Loucy (cell line): ENCODE results near the gene TACC2.

Experiments used
- H2AFZ ChIP-seq: fragments of 200-600 bp; sonication (generic); 2 replicates; pipeline ENCODE4 v1.6.0; 2016; ENCODE audit warnings: antibody characterized with exemption, mild to moderate bottlenecking, low read length, moderate library complexity
- H3F3A ChIP-seq: fragments of 200-600 bp; 2 replicates; pipeline ENCODE4 v1.6.0; 2016; ENCODE audit warnings: antibody characterized with exemption, low read depth, mild to moderate bottlenecking
- H3K27me3 ChIP-seq: fragments of 200-600 bp; sonication (generic); 2 replicates; pipeline ENCODE4 v1.6.1; 2014; ENCODE audit warnings: low read length, mild to moderate bottlenecking; ENCODE audit not compliant: insufficient read depth, poor library complexity, severe bottlenecking
- H3K36me3 ChIP-seq: fragments of 200-600 bp; sonication (generic); 2 replicates; pipeline ENCODE4 v1.6.1; 2016; ENCODE audit warnings: low read length; ENCODE audit not compliant: insufficient read depth
- H3K4me1 ChIP-seq: fragments of 200-600 bp; sonication (generic); 2 replicates; pipeline ENCODE4 v1.5.1; 2014; ENCODE audit warnings: low read length, mild to moderate bottlenecking; ENCODE audit not compliant: insufficient read depth, poor library complexity, severe bottlenecking
- H3K4me2 ChIP-seq: fragments of 200-600 bp; sonication (generic); 2 replicates; pipeline ENCODE4 v1.6.0; 2014; ENCODE audit warnings: antibody characterized with exemption, low read length, low read depth, mild to moderate bottlenecking; ENCODE audit not compliant: poor library complexity, severe bottlenecking
- H3K4me3 ChIP-seq: fragments of 200-600 bp; sonication (generic); 2 replicates; pipeline ENCODE4 v1.5.1; 2014; ENCODE audit warnings: low read length, mild to moderate bottlenecking, mixed read lengths; ENCODE audit not compliant: poor library complexity, severe bottlenecking
- H3K79me2 ChIP-seq: fragments of 200-600 bp; sonication (generic); 2 replicates; pipeline ENCODE4 v1.6.1; 2014; ENCODE audit warnings: low read length; ENCODE audit not compliant: insufficient read depth
- H3K9ac ChIP-seq: fragments of 200-600 bp; sonication (generic); 2 replicates; pipeline ENCODE4 v1.6.0; 2014; ENCODE audit warnings: mild to moderate bottlenecking, low read depth, low read length, moderate library complexity; ENCODE audit not compliant: poor library complexity, severe bottlenecking
- H3K9me2 ChIP-seq: fragments of 200-600 bp; sonication (generic); replicated peaks from 2 replicates; pipeline ENCODE4 v1.6.1; 2016; ENCODE audit warnings: low read depth, low read length, mixed read lengths
- H3K9me3 ChIP-seq: fragments of 200-600 bp; sonication (generic); 2 replicates; pipeline ENCODE4 v1.6.1; 2014; ENCODE audit warnings: mild to moderate bottlenecking, antibody characterized with exemption, low read length, low read depth; ENCODE audit not compliant: insufficient read depth
- H4K20me1 ChIP-seq: fragments of 200-600 bp; sonication (generic); 2 replicates; pipeline ENCODE4 v1.6.0; 2014; ENCODE audit warnings: antibody characterized with exemption, low read length, mild to moderate bottlenecking; ENCODE audit not compliant: insufficient read depth, poor library complexity, severe bottlenecking
- EZH2phosphoT487 ChIP-seq: fragments of 200-600 bp; IDR thresholded peaks from 2 replicates; pipeline ENCODE4 v1.6.1; 2018; ENCODE audit warnings: antibody characterized with exemption, mild to moderate bottlenecking, moderate library complexity, borderline replicate concordance
- TF ChIP-seq, protein P1 (sequence below): fragments of 200-600 bp; sonication (generic); conservative IDR thresholded peaks from 2 replicates; pipeline ENCODE4 v1.5.1; 2014; ENCODE audit warnings: mild to moderate bottlenecking, antibody characterized with exemption, low read length

The TACC2 gene, protein sequence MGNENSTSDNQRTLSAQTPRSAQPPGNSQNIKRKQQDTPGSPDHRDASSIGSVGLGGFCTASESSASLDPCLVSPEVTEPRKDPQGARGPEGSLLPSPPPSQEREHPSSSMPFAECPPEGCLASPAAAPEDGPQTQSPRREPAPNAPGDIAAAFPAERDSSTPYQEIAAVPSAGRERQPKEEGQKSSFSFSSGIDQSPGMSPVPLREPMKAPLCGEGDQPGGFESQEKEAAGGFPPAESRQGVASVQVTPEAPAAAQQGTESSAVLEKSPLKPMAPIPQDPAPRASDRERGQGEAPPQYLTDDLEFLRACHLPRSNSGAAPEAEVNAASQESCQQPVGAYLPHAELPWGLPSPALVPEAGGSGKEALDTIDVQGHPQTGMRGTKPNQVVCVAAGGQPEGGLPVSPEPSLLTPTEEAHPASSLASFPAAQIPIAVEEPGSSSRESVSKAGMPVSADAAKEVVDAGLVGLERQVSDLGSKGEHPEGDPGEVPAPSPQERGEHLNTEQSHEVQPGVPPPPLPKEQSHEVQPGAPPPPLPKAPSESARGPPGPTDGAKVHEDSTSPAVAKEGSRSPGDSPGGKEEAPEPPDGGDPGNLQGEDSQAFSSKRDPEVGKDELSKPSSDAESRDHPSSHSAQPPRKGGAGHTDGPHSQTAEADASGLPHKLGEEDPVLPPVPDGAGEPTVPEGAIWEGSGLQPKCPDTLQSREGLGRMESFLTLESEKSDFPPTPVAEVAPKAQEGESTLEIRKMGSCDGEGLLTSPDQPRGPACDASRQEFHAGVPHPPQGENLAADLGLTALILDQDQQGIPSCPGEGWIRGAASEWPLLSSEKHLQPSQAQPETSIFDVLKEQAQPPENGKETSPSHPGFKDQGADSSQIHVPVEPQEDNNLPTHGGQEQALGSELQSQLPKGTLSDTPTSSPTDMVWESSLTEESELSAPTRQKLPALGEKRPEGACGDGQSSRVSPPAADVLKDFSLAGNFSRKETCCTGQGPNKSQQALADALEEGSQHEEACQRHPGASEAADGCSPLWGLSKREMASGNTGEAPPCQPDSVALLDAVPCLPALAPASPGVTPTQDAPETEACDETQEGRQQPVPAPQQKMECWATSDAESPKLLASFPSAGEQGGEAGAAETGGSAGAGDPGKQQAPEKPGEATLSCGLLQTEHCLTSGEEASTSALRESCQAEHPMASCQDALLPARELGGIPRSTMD (N-terminal part only)

DNA sequence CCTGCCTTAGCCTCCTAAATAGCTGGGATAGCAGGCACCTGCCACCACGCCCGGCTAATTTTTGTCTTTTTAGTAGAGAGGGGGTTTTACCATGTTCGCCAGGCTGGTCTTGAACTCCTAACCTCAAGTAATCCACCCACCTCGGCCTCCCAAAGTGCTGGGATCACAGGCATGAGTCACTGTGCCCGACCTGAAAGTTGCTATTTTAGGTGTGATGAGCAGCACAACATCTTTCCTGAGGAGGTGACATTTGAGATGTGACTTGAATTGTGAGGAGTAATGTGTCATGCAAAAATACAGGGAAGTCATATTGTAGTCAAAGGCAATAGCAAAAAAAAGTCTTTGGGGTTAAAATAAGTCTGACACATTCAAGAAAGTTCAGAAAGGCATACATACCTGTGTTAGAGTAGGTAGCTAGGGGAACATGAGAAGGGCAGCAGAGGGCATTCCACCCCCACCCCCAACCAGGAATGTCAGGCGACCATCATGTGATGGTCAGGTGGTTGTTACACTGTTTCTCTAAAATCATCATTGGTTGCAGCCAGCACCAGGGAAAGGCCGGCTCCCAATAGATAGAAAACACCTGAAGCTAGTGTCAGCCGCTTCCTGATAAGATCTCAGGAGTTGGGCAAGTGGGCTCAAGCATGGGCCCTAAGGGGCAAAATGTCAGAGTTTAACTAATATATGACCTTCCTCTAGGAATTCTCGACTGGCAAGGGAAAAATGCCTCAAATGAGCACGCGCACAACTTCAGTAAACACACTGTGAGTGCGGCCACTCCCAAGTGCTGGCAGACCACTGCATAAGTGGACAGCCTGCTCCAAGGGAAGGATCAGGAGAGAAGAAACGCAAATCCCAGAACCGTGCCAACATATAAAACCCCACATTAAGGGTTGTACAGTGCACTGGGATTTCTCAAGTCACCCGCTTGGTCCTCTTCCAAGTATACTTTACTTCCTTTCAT, at the start of gene TACC2:
Gene TACC2 (plus strand): TSS at position 803 of the 964 bp plus-strand sequence. CDS start 32,819 bp downstream, outside the sequence.
- H3K9me3 ChIP-seq = no peaks in the 10 kb centered on the region
- no peaks in the 10 kb centered on the region for H3K9me2 ChIP-seq
- no peak within 1 kb of the TSS for H3K4me2 ChIP-seq
- H3K36me3 ChIP-seq = no peaks in the 10 kb centered on the region
- H3K79me2 ChIP-seq = no peaks in the 10 kb centered on the region
- no peaks in the 10 kb centered on the region for H3K4me1 ChIP-seq
- H3F3A ChIP-seq = no peaks in the 10 kb centered on the region
- no peak within 1 kb of the TSS for H3K9ac ChIP-seq
- H4K20me1 ChIP-seq = no peaks in the 10 kb centered on the region
- no peak within 1 kb of the TSS for H2AFZ ChIP-seq
- no peak within 1 kb of the TSS for H3K4me3 ChIP-seq
- H3K27me3 ChIP-seq = no peaks in the 10 kb centered on the region
- TF ChIP-seq EZH2phosphoT487 = no peak
- TF ChIP-seq, protein P1, sequence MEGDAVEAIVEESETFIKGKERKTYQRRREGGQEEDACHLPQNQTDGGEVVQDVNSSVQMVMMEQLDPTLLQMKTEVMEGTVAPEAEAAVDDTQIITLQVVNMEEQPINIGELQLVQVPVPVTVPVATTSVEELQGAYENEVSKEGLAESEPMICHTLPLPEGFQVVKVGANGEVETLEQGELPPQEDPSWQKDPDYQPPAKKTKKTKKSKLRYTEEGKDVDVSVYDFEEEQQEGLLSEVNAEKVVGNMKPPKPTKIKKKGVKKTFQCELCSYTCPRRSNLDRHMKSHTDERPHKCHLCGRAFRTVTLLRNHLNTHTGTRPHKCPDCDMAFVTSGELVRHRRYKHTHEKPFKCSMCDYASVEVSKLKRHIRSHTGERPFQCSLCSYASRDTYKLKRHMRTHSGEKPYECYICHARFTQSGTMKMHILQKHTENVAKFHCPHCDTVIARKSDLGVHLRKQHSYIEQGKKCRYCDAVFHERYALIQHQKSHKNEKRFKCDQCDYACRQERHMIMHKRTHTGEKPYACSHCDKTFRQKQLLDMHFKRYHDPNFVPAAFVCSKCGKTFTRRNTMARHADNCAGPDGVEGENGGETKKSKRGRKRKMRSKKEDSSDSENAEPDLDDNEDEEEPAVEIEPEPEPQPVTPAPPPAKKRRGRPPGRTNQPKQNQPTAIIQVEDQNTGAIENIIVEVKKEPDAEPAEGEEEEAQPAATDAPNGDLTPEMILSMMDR = no peak

DNA sequence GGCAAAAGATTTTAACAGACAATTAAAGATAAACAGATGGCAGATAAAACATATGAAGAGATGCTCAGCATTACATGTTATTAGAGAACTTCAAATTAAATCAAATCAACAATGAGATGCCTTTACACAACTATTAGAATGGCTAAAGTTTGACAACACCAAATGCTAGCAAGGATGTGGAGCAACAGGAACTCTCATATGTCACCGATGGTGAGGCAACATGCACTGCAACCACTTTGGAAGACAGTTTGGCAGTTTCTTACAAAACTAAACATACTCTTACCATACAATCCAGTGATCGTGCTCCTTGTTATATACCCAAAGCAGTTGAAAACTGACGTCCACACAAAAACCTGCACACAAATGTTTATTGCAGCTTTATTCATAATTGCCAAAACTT, 47.4 kb upstream of the TACC2 start:
- H3K4me2 ChIP-seq = no peak overlapping the region
- H3K79me2 ChIP-seq = no peaks in the 10 kb centered on the region
- H3K9me2 ChIP-seq = no peaks in the 10 kb centered on the region
- no peaks in the 10 kb centered on the region for H3K9me3 ChIP-seq
- H3K9ac ChIP-seq = no peak overlapping the region
- H3F3A ChIP-seq = no peaks in the 10 kb centered on the region
- H3K4me1 ChIP-seq = no peaks in the 10 kb centered on the region
- no peaks in the 10 kb centered on the region for H3K27me3 ChIP-seq
- H3K4me3 ChIP-seq = no peak overlapping the region
- no peak overlapping the region for H2AFZ ChIP-seq
- TF ChIP-seq EZH2phosphoT487 = no peak
- H4K20me1 ChIP-seq = no peaks in the 10 kb centered on the region
- H3K36me3 ChIP-seq = no peaks in the 10 kb centered on the region

DNA sequence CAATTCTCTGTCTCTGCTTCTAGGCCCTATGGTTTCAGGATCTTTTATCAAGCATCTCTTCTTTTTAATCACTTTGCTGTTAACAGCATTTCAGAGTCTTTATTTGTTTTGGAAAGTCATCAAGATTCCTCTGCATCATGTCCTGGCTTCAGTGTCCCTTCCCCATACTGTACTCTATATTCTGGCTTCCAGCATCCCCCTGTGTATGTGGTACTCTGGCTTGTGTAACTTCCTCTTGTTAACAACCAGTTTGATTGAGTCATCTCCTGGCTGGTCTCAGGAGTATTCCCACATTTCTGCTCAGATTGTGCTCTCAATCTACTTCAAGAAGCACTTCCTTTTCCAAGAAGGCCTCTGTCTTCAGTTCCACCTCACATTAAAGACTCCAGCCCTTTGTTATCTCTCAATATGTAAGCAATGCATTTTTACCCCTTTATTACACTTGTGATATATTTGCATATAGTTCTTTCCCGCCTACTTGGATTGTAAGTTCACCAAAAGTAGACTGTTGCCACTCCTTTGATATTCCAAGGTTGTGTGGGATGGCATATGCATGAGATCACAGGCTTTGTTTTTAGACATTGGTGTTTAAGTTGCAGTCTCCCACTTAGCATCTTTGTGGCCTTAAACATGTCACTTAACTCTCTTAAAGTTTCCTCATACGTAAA, 46.1 kb upstream of the TACC2 start:
- Histone ChIP-seq H3K79me2 (no peaks in the 10 kb centered on the region), H3K36me3 (no peaks in the 10 kb centered on the region), H3K9me3 (no peaks in the 10 kb centered on the region), H3F3A (no peaks in the 10 kb centered on the region), H3K4me2 (no peak overlapping the region), H3K4me1 (no peaks in the 10 kb centered on the region), H3K27me3 (no peaks in the 10 kb centered on the region), H3K9ac (no peak overlapping the region), H4K20me1 (no peaks in the 10 kb centered on the region), H3K9me2 (no peaks in the 10 kb centered on the region), H2AFZ (no peak overlapping the region), H3K4me3 (no peak overlapping the region)
- TF ChIP-seq, protein P1 = no peak
